Measurements from ENCODE around the gene LRRC49.

DNA sequence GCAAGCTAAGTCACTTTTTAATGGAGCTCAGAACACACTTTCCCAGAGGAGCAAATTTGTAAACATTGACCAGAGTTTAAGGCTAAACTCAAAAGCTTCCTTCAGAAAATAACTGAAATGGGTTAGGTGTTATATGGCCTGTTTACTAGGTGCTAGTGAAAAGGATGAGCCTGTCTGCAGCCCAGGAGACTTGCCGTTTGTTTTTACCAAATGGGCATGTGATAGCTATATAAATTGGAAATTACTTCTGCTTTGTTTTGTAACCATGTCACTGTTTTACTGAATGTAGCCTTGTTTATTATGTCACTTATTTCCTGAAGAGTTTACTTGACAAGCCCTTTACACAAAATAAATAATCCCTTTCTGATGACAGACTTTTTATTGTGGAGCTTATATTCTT is 113.3 kb downstream of the LRRC49 start:
- TF ChIP-seq, protein P1, sequence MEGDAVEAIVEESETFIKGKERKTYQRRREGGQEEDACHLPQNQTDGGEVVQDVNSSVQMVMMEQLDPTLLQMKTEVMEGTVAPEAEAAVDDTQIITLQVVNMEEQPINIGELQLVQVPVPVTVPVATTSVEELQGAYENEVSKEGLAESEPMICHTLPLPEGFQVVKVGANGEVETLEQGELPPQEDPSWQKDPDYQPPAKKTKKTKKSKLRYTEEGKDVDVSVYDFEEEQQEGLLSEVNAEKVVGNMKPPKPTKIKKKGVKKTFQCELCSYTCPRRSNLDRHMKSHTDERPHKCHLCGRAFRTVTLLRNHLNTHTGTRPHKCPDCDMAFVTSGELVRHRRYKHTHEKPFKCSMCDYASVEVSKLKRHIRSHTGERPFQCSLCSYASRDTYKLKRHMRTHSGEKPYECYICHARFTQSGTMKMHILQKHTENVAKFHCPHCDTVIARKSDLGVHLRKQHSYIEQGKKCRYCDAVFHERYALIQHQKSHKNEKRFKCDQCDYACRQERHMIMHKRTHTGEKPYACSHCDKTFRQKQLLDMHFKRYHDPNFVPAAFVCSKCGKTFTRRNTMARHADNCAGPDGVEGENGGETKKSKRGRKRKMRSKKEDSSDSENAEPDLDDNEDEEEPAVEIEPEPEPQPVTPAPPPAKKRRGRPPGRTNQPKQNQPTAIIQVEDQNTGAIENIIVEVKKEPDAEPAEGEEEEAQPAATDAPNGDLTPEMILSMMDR (IDR thresholded peaks at IDR 0.05): no peak
- TF ChIP-seq POLR2A (IDR thresholded peaks at IDR 0.05): no peak

Data from thyroid gland (tissue), 4 donors.